ENCODE measurements around the gene CUL3.

The CUL3 gene

GRCh38 chr2:224427471-224427870, 157.7 kb downstream of the CUL3 start:
- no peak for DNase-seq (ENCODE audit: low read depth in 2 of 2)

GRCh38 chr2:224426656-224427055, 158.5 kb downstream of the CUL3 start:
- DNase-seq (ENCODE audit: low read depth in 2 of 2), result no peak

- no peak for DNase-seq (ENCODE audit: low read depth in 2 of 2)
Measured at GRCh38 chr2:224421065-224421464, 164.1 kb downstream of the CUL3 start.
